Hepatocyte (in vitro differentiated cells): ENCODE results near the gene UFSP2.

Experiments
- EZH2 ChIP-seq: fragments of 200-600 bp; sonication (generic); IDR thresholded peaks from 2 replicates; pipeline ENCODE4 v1.6.1; 2016; ENCODE audit warnings: antibody characterized with exemption, mild to moderate bottlenecking, borderline replicate concordance
- TF ChIP-seq, protein P1 (sequence below): fragments of 200-600 bp; sonication (generic); IDR thresholded peaks from 2 replicates; pipeline ENCODE4 v1.5.1; 2016; ENCODE audit warnings: antibody characterized with exemption, mild to moderate bottlenecking; ENCODE audit not compliant: poor library complexity

DNA sequence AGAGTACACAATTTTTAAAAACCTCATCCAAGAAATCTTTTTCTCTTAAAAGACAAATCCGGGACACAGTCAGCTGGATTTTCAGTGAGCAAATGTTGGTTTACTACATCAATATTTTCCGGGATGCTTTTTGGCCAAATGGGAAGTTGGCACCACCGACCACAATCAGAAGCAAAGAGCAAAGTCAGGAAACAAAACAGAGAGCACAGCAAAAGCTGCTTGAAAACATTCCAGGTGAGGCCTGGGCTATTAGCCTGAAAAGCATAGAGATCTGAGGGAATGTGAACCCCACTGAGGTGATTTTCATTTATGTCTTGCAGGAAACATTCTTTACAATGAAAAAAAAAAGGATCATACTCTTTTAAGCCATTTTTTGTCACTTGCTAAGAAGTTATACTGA lies 63.9 kb downstream of the UFSP2 start:
- TF ChIP-seq, protein P1, sequence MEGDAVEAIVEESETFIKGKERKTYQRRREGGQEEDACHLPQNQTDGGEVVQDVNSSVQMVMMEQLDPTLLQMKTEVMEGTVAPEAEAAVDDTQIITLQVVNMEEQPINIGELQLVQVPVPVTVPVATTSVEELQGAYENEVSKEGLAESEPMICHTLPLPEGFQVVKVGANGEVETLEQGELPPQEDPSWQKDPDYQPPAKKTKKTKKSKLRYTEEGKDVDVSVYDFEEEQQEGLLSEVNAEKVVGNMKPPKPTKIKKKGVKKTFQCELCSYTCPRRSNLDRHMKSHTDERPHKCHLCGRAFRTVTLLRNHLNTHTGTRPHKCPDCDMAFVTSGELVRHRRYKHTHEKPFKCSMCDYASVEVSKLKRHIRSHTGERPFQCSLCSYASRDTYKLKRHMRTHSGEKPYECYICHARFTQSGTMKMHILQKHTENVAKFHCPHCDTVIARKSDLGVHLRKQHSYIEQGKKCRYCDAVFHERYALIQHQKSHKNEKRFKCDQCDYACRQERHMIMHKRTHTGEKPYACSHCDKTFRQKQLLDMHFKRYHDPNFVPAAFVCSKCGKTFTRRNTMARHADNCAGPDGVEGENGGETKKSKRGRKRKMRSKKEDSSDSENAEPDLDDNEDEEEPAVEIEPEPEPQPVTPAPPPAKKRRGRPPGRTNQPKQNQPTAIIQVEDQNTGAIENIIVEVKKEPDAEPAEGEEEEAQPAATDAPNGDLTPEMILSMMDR = no peak
- TF ChIP-seq EZH2 = no peak
